ENCODE data around the gene AP1S3.
"Not testable (repeated sequence)": the region's sequence is repeated elsewhere in the genome, so short reads cannot be mapped to it uniquely, and the experiment has no call there.

Gene AP1S3

GRCh38 chr2:223853425-223853837 lies 16.0 kb upstream of the AP1S3 start:
- DNase-seq (ENCODE audit: low spot score): no peak

- no peak for DNase-seq (ENCODE audit: low spot score)
Observed at GRCh38 chr2:223852281-223852795, 15.0 kb upstream of the AP1S3 start.

GRCh38 chr2:223847410-223847809 lies 10.0 kb upstream of the AP1S3 start:
- DNase-seq (ENCODE audit: low spot score): no peak

- no peak for DNase-seq (ENCODE audit: low spot score)
Observed at GRCh38 chr2:223846515-223846914, 9.1 kb upstream of the AP1S3 start.

- DNase-seq (ENCODE audit: low spot score): no peak
Observed at GRCh38 chr2:223841436-223842190, 4.2 kb upstream of the AP1S3 start.

GRCh38 chr2:223835701-223836532 lies 1.5 kb downstream of the AP1S3 start:
- DNase-seq (ENCODE audit: low spot score): no peak

- DNase-seq (ENCODE audit: low spot score): no peak
Observed at GRCh38 chr2:223834431-223834830, 3.0 kb downstream of the AP1S3 start.

- no peak for DNase-seq (ENCODE audit: low spot score)
Observed at GRCh38 chr2:223832241-223832903, 5.0 kb downstream of the AP1S3 start.

- DNase-seq (ENCODE audit: low spot score): no peak
Observed at GRCh38 chr2:223829128-223829527, 8.3 kb downstream of the AP1S3 start.

- DNase-seq (ENCODE audit: low spot score): no peak
Observed at GRCh38 chr2:223828314-223828713, 9.1 kb downstream of the AP1S3 start.

- DNase-seq (ENCODE audit: low spot score): no peak
Observed at GRCh38 chr2:223826995-223827394, 10.4 kb downstream of the AP1S3 start.

- no peak for DNase-seq (ENCODE audit: low spot score)
Observed at GRCh38 chr2:223824301-223824700, 13.1 kb downstream of the AP1S3 start.

GRCh38 chr2:223822818-223823217 lies 14.6 kb downstream of the AP1S3 start:
- DNase-seq (ENCODE audit: low spot score): no peak

GRCh38 chr2:223820549-223820948 lies 16.8 kb downstream of the AP1S3 start:
- DNase-seq (ENCODE audit: low spot score): no peak

- DNase-seq (ENCODE audit: low spot score): no peak
Observed at GRCh38 chr2:223819891-223820290, 17.5 kb downstream of the AP1S3 start.

- no peak for DNase-seq (ENCODE audit: low spot score)
Observed at GRCh38 chr2:223815884-223816570, 21.4 kb downstream of the AP1S3 start.

GRCh38 chr2:223815186-223815883 lies 22.0 kb downstream of the AP1S3 start:
- DNase-seq (ENCODE audit: low spot score): no peak

GRCh38 chr2:223814764-223815163 lies 22.6 kb downstream of the AP1S3 start:
- not testable (repeated sequence) for DNase-seq (ENCODE audit: low spot score)

GRCh38 chr2:223813329-223813728 lies 24.1 kb downstream of the AP1S3 start:
- DNase-seq (ENCODE audit: low spot score): no peak

GRCh38 chr2:223811757-223812156 lies 25.6 kb downstream of the AP1S3 start:
- DNase-seq (ENCODE audit: low spot score): no peak

GRCh38 chr2:223805008-223805407 lies 32.4 kb downstream of the AP1S3 start:
- no peak for DNase-seq (ENCODE audit: low spot score)

All from hematopoietic multipotent progenitor cell treated with erythropoietin and hydrocortisone succinate and interleukin-3 and kit ligand, for 17 days (in vitro differentiated cells).